Small intestine (tissue), 7 donors: ENCODE data around the gene ARID2. TPM values are rescaled to one million over a fixed set of nuclear protein-coding genes. Genes with fewer than 3 reads are reported as not detected.

Experiments
- DNase-seq, 2 donors: peaks; one replicate each; pipeline versions ENCODE4 v3.0.0 to v3.0.0-alpha.2; 2013
- FAIRE-seq: peaks from 2 replicates; lab custom pipeline; 2012; peaks lifted over from hg19 to GRCh38; lab: Jason Lieb, UNC
- H3K27ac ChIP-seq, 3 donors: one replicate each; pipeline ENCODE4 v1.5.1; 2013; ENCODE audit warnings: low read length in 2 of 3, mild to moderate bottlenecking in 2 of 3, control low read depth in 1 of 3, inconsistent platforms in 1 of 3, low read depth in 1 of 3, moderate library complexity in 1 of 3
- H3K27me3 ChIP-seq, 3 donors: one replicate each; pipeline ENCODE4 v1.6.1; 2013; ENCODE audit warnings: low read length in 3 of 3, inconsistent platforms in 1 of 3; ENCODE audit not compliant: control insufficient read depth in 3 of 3, insufficient read depth in 3 of 3
- H3K36me3 ChIP-seq, 3 donors: one replicate each; pipeline ENCODE4 v1.6.1; 2013; ENCODE audit warnings: low read length in 3 of 3, inconsistent platforms in 1 of 3, low read depth in 1 of 3, mild to moderate bottlenecking in 1 of 3, moderate library complexity in 1 of 3; ENCODE audit not compliant: control insufficient read depth in 3 of 3, insufficient read depth in 2 of 3
- H3K4me1 ChIP-seq, 3 donors: one replicate each; pipeline ENCODE4 v1.6.1; 2013; ENCODE audit warnings: low read length in 2 of 3, inconsistent platforms in 1 of 3, low read depth in 1 of 3, mild to moderate bottlenecking in 1 of 3, moderate library complexity in 1 of 3; ENCODE audit not compliant: control insufficient read depth in 3 of 3, insufficient read depth in 2 of 3
- H3K4me3 ChIP-seq, 3 donors: one replicate each; pipeline ENCODE4 v1.5.1; 2013; ENCODE audit warnings: low read length in 3 of 3, control low read depth in 1 of 3, inconsistent platforms in 1 of 3, low read depth in 1 of 3, mild to moderate bottlenecking in 1 of 3, moderate library complexity in 1 of 3
- H3K9me3 ChIP-seq, 2 donors: one replicate each; pipeline ENCODE4 v1.6.1; 2013; ENCODE audit warnings: low read depth in 1 of 2, low read length in 1 of 2; ENCODE audit not compliant: control insufficient read depth in 2 of 2, insufficient read depth in 1 of 2
- WGBS, 3 donors: extraction: QIAGEN DNeasy Blood & Tissue Kit; methylation state at CpG; one replicate each; pipeline ENCODE4 v1.1.7; 2013; 5-methylcytosine and 5-hydroxymethylcytosine counted together
- polyA plus RNA-seq, 4 donors: library from polyadenylated mRNA; stranded (reverse) in 3 of 4; unstranded in 1 of 4; fragments of 200-250 nt in 3 of 4; fragments of 120-200 nt in 1 of 4; gene quantifications; one replicate each; pipeline versions ENCODE4 v1.2.1 to v1.2.3, GENCODE V29; 2013
- donor health status: healthy with polysubstance abuse.
- donor health status: control.
- donor health status: control.
- donor health status: Bipolar disorder and iron deficiency.
- donor health status: healthy.

ARID2 gene
- polyA plus RNA-seq, 4 donors: 5.1 to 17.6 (median 6.0) TPM

- FAIRE-seq (no peak), DNase-seq (no peak)
- H3K4me1 ChIP-seq: peaks cover 0 to 2% (median 0%) of the 10 kb centered on the region in 3 donors
- 48 to 63% (median 52%) methylated on average over 2 of the region's 2 CpGs for WGBS, 3 donors
- H3K4me3 ChIP-seq: no peak overlapping the region
- H3K27me3 ChIP-seq: no peaks in the 10 kb centered on the region
- H3K27ac ChIP-seq: no peak overlapping the region
- no peaks in the 10 kb centered on the region for H3K36me3 ChIP-seq
- no peaks in the 10 kb centered on the region for H3K9me3 ChIP-seq
Measured at GRCh38 chr12:45775964-45776363, 46.5 kb downstream of the ARID2 start.

- Histone ChIP-seq H3K36me3 (peaks cover 0 to 3% (median 0%) of the 10 kb centered on the region in 3 donors), H3K4me1 (no peaks in the 10 kb centered on the region), H3K4me3 (no peak overlapping the region), H3K9me3 (no peaks in the 10 kb centered on the region), H3K27me3 (no peaks in the 10 kb centered on the region), H3K27ac (no peak overlapping the region)
- DNase-seq: no peak
- FAIRE-seq: no peak
Measured at GRCh38 chr12:45779936-45780335, 50.4 kb downstream of the ARID2 start.

GRCh38 chr12:45781080-45781479 is 51.6 kb downstream of the ARID2 start:
- H3K4me3 ChIP-seq: no peak overlapping the region
- H3K36me3 ChIP-seq: peaks cover 0 to 3% (median 0%) of the 10 kb centered on the region in 3 donors
- no peaks in the 10 kb centered on the region for H3K9me3 ChIP-seq
- DNase-seq (peak in 1 of 2 donors; percentile 18), FAIRE-seq (no peak)
- H3K4me1 ChIP-seq: no peaks in the 10 kb centered on the region
- H3K27me3 ChIP-seq: no peaks in the 10 kb centered on the region
- no peak overlapping the region for H3K27ac ChIP-seq

GRCh38 chr12:45785315-45785714 is 55.8 kb downstream of the ARID2 start:
- Histone ChIP-seq H3K27ac (no peak overlapping the region), H3K9me3 (no peaks in the 10 kb centered on the region), H3K4me3 (no peak overlapping the region), H3K36me3 (peaks cover 0 to 7% (median 0%) of the 10 kb centered on the region in 3 donors), H3K27me3 (no peaks in the 10 kb centered on the region), H3K4me1 (no peaks in the 10 kb centered on the region)
- DNase-seq (no peak), FAIRE-seq (no peak)
- WGBS, 3 donors: 94 to 97% (median 96%) methylated on average over 4 of the region's 4 CpGs

- Histone ChIP-seq H3K27me3 (no peaks in the 10 kb centered on the region), H3K4me1 (no peaks in the 10 kb centered on the region), H3K9me3 (no peaks in the 10 kb centered on the region), H3K4me3 (no peak overlapping the region), H3K27ac (no peak overlapping the region), H3K36me3 (peaks cover 0 to 5% (median 0%) of the 10 kb centered on the region in 3 donors)
- DNase-seq (no peak), FAIRE-seq (no peak)
Measured at GRCh38 chr12:45789025-45789424, 59.5 kb downstream of the ARID2 start.

- Histone ChIP-seq H3K36me3 (peaks cover 0 to 2% (median 0%) of the 10 kb centered on the region in 3 donors), H3K27ac (no peak overlapping the region), H3K4me1 (no peaks in the 10 kb centered on the region), H3K4me3 (no peak overlapping the region), H3K27me3 (no peaks in the 10 kb centered on the region), H3K9me3 (no peaks in the 10 kb centered on the region)
- DNase-seq: no peak
- 94 to 97% (median 94%) methylated on average over 5 of the region's 5 CpGs for WGBS, 3 donors
- no peak for FAIRE-seq
Measured at GRCh38 chr12:45794422-45794821, 64.9 kb downstream of the ARID2 start.

GRCh38 chr12:45801625-45802024 is 72.1 kb downstream of the ARID2 start:
- no peak for DNase-seq
- Histone ChIP-seq H3K4me3 (no peak overlapping the region), H3K27ac (no peak overlapping the region), H3K4me1 (peaks cover 0 to 3% (median 0%) of the 10 kb centered on the region in 3 donors), H3K27me3 (no peaks in the 10 kb centered on the region), H3K9me3 (peaks cover 0 to 3% of the 10 kb centered on the region in 2 donors), H3K36me3 (peaks cover 0 to 4% (median 0%) of the 10 kb centered on the region in 3 donors)
- WGBS, 3 donors: 98% methylated on average over 2 of the region's 2 CpGs
- FAIRE-seq: no peak

GRCh38 chr12:45803111-45803510 is 73.6 kb downstream of the ARID2 start:
- no peak overlapping the region for H3K4me3 ChIP-seq
- H3K4me1 ChIP-seq: peaks cover 0 to 3% (median 0%) of the 10 kb centered on the region in 3 donors
- FAIRE-seq: no peak
- H3K36me3 ChIP-seq: peaks cover 0 to 4% (median 0%) of the 10 kb centered on the region in 3 donors
- no peaks in the 10 kb centered on the region for H3K27me3 ChIP-seq
- DNase-seq: no peak
- H3K9me3 ChIP-seq: peaks cover 0 to 3% of the 10 kb centered on the region in 2 donors
- no peak overlapping the region for H3K27ac ChIP-seq

GRCh38 chr12:45816652-45817051 is 87.1 kb downstream of the ARID2 start:
- no peak overlapping the region for H3K4me3 ChIP-seq
- H3K4me1 ChIP-seq: no peaks in the 10 kb centered on the region
- peaks cover 0 to 7% (median 0%) of the 10 kb centered on the region in 3 donors for H3K36me3 ChIP-seq
- DNase-seq (no peak), FAIRE-seq (no peak)
- H3K9me3 ChIP-seq: no peaks in the 10 kb centered on the region
- no peak overlapping the region for H3K27ac ChIP-seq
- H3K27me3 ChIP-seq: no peaks in the 10 kb centered on the region
- WGBS, 3 donors: 63 to 81% (median 68%) methylated on average over 1 of the region's 1 CpG
